ENCODE data around the gene UBE2Z. TPM values are rescaled to one million over a fixed set of nuclear protein-coding genes. Genes with fewer than 3 reads are reported as not detected.

Gene UBE2Z
- total RNA-seq, 1 experiment from 2014 or later: 131 TPM

- H3K4me2 ChIP-seq (ENCODE audit: low read length): no peak overlapping the region
- POLR2A ChIA-PET (ENCODE audit: unreplicated experiment): no interaction called here
Observed at GRCh38 chr17:48873209-48873608, 35.0 kb upstream of the UBE2Z start.

DNA sequence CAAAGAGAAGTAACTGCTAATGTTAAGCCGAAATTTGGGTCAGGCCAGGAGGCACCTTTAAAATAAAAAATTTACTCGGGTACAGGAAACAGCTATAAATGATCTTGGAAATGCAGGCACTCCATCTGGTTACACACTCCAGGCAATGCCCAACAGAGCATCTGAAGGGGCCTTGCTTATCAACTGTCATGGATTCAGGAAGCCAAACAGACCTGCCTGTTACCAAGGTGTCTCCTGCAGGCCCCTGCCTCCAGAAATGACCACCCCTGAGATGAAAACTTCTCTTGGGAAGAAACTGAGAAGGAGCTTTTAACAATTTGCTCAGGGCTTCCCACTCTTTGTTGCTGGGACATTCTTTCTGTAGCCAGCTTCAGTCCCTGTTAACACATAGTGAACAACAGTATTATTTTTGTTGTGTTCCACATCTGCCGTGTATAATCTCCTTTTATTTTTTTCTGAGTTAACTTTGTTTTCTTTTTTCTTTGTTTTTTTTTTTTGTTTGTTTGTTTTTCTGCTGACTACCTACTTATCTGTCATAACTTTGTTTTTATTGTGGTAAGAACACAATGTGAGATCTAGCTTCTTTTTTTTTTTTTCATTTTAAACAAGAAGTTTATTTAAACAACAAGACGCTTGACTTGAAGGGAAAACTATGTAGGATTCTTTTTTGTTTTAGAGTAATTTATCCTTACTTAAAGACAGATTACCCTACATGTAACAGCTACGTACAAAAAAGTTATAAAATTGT, 34.3 kb upstream of the UBE2Z start:
- Histone ChIP-seq H3K4me2 (ENCODE audit: low read length) (no peak overlapping the region), H2AFZ (ENCODE audit: low read length) (no peak overlapping the region), H3K9me2 (replicated peaks; ENCODE audit: low read length) (no peaks in the 10 kb centered on the region), H3K4me1 (ENCODE audit: insufficient read depth, low read length) (peaks cover 4% of the 10 kb centered on the region; the same call in 1 of the 2 replicates), H3F3A (ENCODE audit: low read length, unreplicated experiment) (no peaks in the 10 kb centered on the region), H3K9me3 (ENCODE audit: low read length) (no peaks in the 10 kb centered on the region), H3K79me2 (ENCODE audit: low read length) (no peaks in the 10 kb centered on the region), H3K27me3 (ENCODE audit: low read length) (no peaks in the 10 kb centered on the region), H4K20me1 (ENCODE audit: low read length) (no peaks in the 10 kb centered on the region), H3K27ac (ENCODE audit: low read length) (no peak overlapping the region), H3K9ac (ENCODE audit: low read length) (no peak overlapping the region), H3K4me3 (ENCODE audit: low read length) (no peak overlapping the region), H3K36me3 (ENCODE audit: low read depth, low read length) (no peaks in the 10 kb centered on the region)
- TF ChIP-seq, protein P1, sequence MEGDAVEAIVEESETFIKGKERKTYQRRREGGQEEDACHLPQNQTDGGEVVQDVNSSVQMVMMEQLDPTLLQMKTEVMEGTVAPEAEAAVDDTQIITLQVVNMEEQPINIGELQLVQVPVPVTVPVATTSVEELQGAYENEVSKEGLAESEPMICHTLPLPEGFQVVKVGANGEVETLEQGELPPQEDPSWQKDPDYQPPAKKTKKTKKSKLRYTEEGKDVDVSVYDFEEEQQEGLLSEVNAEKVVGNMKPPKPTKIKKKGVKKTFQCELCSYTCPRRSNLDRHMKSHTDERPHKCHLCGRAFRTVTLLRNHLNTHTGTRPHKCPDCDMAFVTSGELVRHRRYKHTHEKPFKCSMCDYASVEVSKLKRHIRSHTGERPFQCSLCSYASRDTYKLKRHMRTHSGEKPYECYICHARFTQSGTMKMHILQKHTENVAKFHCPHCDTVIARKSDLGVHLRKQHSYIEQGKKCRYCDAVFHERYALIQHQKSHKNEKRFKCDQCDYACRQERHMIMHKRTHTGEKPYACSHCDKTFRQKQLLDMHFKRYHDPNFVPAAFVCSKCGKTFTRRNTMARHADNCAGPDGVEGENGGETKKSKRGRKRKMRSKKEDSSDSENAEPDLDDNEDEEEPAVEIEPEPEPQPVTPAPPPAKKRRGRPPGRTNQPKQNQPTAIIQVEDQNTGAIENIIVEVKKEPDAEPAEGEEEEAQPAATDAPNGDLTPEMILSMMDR (conservative IDR thresholded peaks at IDR 0.05; ENCODE audit: low read depth, low read length): no peak
- no peak for TF ChIP-seq EZH2 (IDR thresholded peaks at IDR 0.05; ENCODE audit: low read length, unreplicated experiment)
- no peak for TF ChIP-seq EZH2phosphoT487 (IDR thresholded peaks at IDR 0.05; ENCODE audit: borderline replicate concordance, low read length)
- intact Hi-C loops (cut with micrococcal nuclease): no loop called here
- no TSS peak for BruUV-seq (replicated peaks)
- DNase-seq (no peak), ATAC-seq (peak; percentile 8; the same call in 1 of the 2 replicates)
- ChIA-PET CTCF (interaction anchor here (0.6 to 1.1 kb wide), 6 partner anchors 61 to 202 kb away, joined by 3 to 13 read pairs (median 6); no protein-coding TSS in a partner anchor), POLR2A (ENCODE audit: unreplicated experiment) (interaction anchor here (0.6 kb wide), 2 partner anchors 19 to 202 kb away, joined by 6 to 10 read pairs; partner anchors contain the start of gene ATP5MC1)

More at GRCh38 chr17:48873209-48873608, 35.0 kb upstream of the UBE2Z start:
- intact Hi-C loops (cut with micrococcal nuclease): no loop called here
- ATAC-seq (peak; percentile 35), DNase-seq (no peak)
- Histone ChIP-seq H3K9ac (ENCODE audit: low read length) (no peak overlapping the region), H4K20me1 (ENCODE audit: low read length) (no peaks in the 10 kb centered on the region), H3K4me3 (ENCODE audit: low read length) (no peak overlapping the region), H3K27ac (ENCODE audit: low read length) (no peak overlapping the region), H3F3A (ENCODE audit: low read length, unreplicated experiment) (no peaks in the 10 kb centered on the region), H3K4me1 (ENCODE audit: insufficient read depth, low read length) (peaks cover 4% of the 10 kb centered on the region; the same call in 1 of the 2 replicates), H3K36me3 (ENCODE audit: low read depth, low read length) (no peaks in the 10 kb centered on the region), H2AFZ (ENCODE audit: low read length) (no peak overlapping the region), H3K9me2 (replicated peaks; ENCODE audit: low read length) (no peaks in the 10 kb centered on the region), H3K79me2 (ENCODE audit: low read length) (no peaks in the 10 kb centered on the region), H3K27me3 (ENCODE audit: low read length) (no peaks in the 10 kb centered on the region), H3K9me3 (ENCODE audit: low read length) (no peaks in the 10 kb centered on the region)
- TF ChIP-seq, protein P1 (conservative IDR thresholded peaks at IDR 0.05; ENCODE audit: low read depth, low read length): no peak
- no peak for TF ChIP-seq EZH2 (IDR thresholded peaks at IDR 0.05; ENCODE audit: low read length, unreplicated experiment)
- no peak for TF ChIP-seq EZH2phosphoT487 (IDR thresholded peaks at IDR 0.05; ENCODE audit: borderline replicate concordance, low read length)
- CTCF ChIA-PET: interaction anchor here (0.7 to 1.1 kb wide), 3 partner anchors 61 to 202 kb away, joined by 3 to 13 read pairs (median 5); no protein-coding TSS in a partner anchor
- BruUV-seq (replicated peaks): no TSS peak

Data from PC-3 (cell line).